GM19324 (cell line): ENCODE data around the gene DSCAML1.

Experiments
- ATAC-seq: cut with Tn5 transposase; IDR thresholded peaks from one replicate; pipeline ENCODE4 v1.9.1; 2021; ENCODE audit warnings: mild to moderate bottlenecking, moderate library complexity; ENCODE audit not compliant: unreplicated experiment, low FRiP score

The DSCAML1 gene

DNA sequence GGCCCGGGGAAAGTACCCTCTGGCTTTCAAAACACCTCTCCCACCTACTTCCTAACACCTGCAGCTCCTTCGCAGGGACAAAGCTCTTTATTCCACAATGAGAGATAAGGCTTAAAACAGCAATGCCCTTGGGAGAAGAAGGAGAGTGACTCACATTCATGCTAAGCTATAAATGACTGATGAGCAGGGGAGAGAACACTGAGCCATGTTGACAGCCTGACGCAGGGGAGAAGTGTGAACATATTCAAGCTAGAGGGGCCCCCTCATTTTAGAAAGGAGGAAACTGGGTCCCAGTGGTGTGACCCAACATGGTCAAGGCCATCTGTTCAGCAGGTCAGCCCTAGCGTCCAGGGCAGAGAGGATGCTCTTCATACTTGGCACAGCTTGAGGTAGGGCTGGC lies 171.8 kb downstream of the DSCAML1 start:
- no peak for ATAC-seq

- ATAC-seq = no peak
These were observed 173.2 kb downstream of the DSCAML1 start for GRCh38 chr11:117623831-117624271.

DNA sequence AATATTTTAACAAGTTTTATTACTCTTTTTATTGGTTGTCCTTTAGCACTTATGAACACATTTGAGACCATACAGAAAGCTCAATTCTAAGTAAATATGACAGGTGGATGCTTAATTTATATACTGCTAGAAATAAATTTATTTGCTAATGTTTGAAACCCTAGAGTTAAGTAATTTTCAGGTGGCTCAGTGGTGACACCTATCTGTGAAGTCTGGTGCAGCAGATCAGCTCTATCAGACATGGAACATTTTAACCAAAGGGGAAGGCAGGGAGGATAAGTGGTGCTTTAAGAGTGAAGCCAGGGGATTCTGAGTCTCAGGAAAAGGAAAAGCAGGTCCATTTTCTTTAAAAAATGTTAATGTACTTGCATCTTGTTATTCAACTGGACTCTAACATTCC lies 175.8 kb downstream of the DSCAML1 start:
- no peak for ATAC-seq

DNA sequence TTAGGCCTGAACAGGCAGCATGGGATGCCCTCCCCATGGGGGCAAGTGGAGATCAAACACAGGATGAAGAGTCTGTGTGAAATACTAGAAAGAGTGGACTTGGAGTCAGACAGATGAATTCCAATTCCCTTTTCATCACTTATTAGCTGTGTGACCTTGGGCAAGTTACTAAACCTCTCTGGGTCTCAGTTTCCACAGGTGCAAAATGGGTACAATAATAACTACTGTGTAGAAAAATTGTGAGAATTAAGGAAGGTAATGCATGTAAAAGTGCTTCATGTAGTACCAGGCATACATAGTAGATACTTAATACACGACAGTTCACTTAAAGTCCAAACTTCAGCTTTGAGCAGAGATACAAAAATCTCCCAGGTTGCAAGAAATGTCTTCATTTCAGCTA lies 176.4 kb downstream of the DSCAML1 start:
- ATAC-seq = no peak

DNA sequence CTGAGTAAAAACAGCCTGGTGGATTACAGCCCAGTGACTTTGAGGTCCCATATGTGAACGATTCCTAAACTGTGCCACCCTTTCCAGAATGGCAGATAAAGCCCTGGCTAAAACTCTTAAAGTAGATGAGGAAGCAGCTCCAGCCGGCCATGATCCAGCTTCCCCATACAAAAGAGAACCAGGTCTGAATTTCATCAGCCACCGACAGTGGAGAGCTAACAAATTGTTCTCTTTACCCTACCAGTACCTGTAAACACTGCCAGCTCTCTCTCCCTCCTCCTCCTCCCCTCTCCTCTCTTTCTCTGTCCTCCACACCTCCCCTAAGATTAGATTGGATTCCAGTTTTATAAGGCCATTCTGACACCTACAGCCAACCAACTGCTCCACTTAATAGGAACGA lies 176.9 kb downstream of the DSCAML1 start:
- no peak for ATAC-seq

DNA sequence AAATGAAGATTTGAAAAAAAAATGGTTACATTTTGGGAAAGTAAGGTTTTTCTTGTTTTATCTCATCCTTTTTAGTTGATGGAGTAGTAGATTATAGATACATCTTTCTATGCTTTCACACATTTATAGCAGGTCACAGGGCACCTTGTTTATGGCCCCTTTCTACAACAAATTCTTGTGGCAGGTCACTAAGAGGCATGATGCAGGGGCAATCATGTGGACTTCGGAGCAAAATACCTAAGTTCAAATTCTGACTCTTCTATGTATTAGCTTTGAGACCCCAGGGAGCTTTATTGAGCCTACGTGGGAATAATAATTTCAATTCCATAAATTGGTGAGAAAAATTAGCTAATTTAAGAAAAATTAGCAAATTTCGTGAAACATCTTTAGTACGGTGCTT lies 177.4 kb downstream of the DSCAML1 start:
- ATAC-seq = no peak

- ATAC-seq = no peak
These were observed 178.0 kb downstream of the DSCAML1 start for GRCh38 chr11:117618982-117619355.

DNA sequence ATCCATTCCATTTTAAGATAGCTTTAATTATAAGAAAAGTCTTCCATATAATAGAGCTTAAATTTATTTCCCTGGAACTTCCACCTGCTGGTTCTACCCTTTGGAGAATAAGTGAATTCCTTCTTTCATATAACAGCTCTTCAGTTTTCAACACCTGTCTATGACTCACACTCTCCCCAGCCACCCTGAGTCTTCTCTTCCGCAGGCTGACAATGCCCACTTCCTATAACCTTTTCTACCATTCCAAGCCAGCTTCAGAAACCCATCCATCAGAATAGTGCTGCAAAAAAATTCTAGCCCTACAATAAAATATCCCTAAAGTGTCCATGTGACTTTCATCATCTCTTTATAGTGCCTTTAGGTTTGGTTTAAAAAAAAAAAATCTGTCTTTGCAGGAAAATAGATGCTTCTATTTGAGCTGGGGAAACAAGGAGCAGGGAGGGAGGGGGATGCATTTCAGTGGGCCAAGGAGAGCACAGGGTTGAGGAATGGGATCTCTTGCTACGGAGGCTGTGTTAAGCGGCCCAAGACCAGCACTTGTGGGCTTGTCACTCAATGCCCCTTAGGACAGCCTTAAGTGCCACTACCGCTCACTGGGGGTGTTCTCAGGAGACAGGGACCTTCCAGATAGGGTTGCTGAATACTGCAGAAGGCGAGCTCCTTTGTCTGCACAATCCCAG lies 178.6 kb downstream of the DSCAML1 start:
- no peak for ATAC-seq

GRCh38 chr11:117616979-117617378 lies 180.0 kb downstream of the DSCAML1 start:
- no peak for ATAC-seq

GRCh38 chr11:117614728-117615127 lies 182.3 kb downstream of the DSCAML1 start:
- no peak for ATAC-seq

DNA sequence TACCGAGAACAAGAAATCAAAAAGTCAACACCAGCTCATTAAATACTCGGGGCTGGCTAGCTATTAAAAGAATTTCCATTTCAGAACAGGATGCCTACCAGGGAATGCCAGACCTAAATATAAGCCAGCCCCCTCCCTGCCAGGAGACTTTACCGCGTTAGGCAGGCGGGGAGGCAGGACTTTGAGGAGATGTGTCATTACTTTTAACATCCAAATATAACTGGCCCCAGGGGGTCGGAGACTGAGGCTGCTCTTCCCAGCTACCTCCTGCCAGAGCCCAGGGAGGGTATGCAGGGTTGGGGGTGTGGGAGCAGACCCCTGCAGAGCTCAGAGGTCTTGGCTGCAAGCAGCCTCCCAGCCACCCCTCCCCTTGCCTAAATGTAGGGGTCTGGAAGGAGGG lies 183.5 kb downstream of the DSCAML1 start:
- ATAC-seq = no peak

- ATAC-seq = no peak
These were observed 184.8 kb downstream of the DSCAML1 start for GRCh38 chr11:117612177-117612576.

DNA sequence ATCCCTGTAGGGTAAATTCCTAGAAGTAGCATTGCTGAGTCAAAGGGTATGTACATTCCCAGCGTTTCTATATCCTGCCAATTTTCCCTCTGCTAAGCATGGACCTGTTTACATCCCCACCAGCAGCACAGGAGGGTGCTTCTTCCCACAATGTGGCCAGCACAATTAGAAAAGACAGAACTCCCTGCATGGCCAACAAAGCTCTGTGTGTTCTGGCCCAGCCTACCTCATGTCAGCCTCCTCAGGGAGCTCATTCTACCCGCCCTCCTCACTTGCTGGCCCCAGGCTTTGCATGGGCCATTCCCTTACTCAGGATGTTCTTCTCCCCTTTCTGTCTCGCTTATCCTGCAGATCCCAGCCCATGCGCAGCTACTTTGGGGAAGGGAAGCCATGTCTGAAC lies 186.1 kb downstream of the DSCAML1 start:
- no peak for ATAC-seq

- ATAC-seq = no peak
These were observed 187.0 kb downstream of the DSCAML1 start for GRCh38 chr11:117610045-117610444.

GRCh38 chr11:117607449-117607848 lies 189.6 kb downstream of the DSCAML1 start:
- no peak for ATAC-seq

DNA sequence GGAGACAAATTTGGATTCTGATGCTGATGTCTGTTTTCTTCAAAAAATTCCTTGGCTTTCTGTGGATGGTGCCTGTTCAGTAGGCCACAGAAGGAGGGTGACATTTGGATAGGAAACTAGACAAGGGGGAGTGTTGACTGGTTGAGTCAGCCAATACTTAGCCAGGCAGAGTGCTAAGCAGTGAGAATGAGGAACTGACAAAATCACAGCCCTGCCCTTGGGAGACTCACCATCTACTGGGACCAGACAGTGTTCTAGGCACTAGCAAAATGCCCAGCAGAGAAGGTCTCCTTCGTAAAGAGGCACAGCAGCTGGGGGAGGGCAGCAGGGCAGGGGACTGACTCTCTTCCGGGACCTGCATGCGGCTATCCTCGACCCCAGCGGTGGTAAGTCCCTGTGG lies 190.2 kb downstream of the DSCAML1 start:
- no peak for ATAC-seq

GRCh38 chr11:117606211-117606610 lies 190.8 kb downstream of the DSCAML1 start:
- ATAC-seq = no peak

GRCh38 chr11:117605331-117605730 lies 191.7 kb downstream of the DSCAML1 start:
- no peak for ATAC-seq

GRCh38 chr11:117604336-117604995 lies 192.6 kb downstream of the DSCAML1 start:
- no peak for ATAC-seq

DNA sequence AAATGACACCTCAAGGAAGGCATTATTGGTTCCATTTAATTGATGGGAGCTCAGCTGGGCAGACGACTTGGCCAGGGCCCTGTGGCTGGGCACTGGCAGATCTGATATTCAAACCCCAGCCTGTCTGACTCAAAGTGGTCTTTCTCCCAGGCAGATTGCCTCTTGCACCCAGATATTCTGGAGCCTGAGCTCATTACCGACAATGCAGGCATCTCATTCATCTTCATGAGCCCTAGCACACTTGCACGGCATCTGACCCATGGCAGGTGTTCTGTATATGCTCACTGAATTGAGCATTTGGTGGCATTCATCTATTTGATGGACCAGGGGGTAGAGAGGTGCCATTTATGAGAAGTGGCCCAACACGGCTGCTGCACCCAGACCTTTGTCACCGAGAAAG lies 193.1 kb downstream of the DSCAML1 start:
- no peak for ATAC-seq

GRCh38 chr11:117601006-117601708 lies 195.9 kb downstream of the DSCAML1 start:
- ATAC-seq = no peak
